Measurements from ENCODE around the gene RAB3GAP2.
"Not testable (repeated sequence)": the region's sequence is repeated elsewhere in the genome, so short reads cannot be mapped to it uniquely, and the experiment has no call there.

Gene RAB3GAP2

DNA sequence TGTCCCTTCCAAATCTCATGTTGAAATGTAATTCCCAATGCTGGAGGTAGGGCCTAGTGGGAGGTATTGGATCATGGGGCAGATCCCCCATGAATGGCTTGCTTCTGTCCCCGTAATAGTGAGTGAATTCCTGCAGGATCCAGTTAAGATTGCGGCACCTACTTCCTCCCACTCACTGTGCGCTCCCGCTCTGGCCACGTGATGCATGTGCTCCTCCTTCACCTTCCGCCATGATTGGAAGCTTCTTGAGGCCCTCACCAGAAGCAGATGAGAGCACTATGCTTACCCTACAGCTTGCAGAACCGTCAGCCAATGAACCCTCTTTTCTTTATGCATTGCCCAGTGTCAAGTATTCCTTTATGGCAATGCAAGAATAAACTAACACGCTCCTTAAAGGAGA lies 14.9 kb upstream of the RAB3GAP2 start:
- no peak for DNase-seq

- no peak for DNase-seq
Measured at GRCh38 chr1:220283625-220284024, 11.4 kb upstream of the RAB3GAP2 start.

DNA sequence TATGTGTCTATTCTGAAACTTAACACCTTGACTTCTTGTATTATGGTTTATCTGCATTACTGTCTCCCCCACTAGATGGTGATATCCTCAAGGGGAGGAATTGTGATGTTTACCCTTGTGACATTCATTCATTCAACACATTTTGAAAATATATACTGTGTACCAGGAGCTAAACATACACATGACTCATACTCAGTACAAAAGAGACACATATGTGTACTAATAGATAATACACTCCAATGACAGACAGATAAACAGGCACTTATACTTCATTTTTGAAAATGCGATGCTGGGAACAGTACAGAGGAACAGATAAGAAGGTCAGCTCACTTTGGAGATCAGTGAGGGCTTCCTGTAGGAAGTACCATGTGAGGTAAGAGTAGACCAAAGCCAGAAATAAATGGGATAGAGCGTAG lies 8.9 kb upstream of the RAB3GAP2 start:
- DNase-seq, result no peak

GRCh38 chr1:220280249-220280648 lies 8.0 kb upstream of the RAB3GAP2 start:
- no peak for DNase-seq

GRCh38 chr1:220278991-220279390 lies 6.7 kb upstream of the RAB3GAP2 start:
- DNase-seq, result no peak

GRCh38 chr1:220275430-220275829 lies 3.2 kb upstream of the RAB3GAP2 start:
- DNase-seq, result no peak

GRCh38 chr1:220274251-220274855 lies 2.1 kb upstream of the RAB3GAP2 start:
- no peak for DNase-seq

- DNase-seq, result no peak
Measured at GRCh38 chr1:220272841-220273090, 513 bp upstream of the RAB3GAP2 start.

GRCh38 chr1:220271706-220272046 lies 577 bp downstream of the RAB3GAP2 start:
- no peak for DNase-seq

DNA sequence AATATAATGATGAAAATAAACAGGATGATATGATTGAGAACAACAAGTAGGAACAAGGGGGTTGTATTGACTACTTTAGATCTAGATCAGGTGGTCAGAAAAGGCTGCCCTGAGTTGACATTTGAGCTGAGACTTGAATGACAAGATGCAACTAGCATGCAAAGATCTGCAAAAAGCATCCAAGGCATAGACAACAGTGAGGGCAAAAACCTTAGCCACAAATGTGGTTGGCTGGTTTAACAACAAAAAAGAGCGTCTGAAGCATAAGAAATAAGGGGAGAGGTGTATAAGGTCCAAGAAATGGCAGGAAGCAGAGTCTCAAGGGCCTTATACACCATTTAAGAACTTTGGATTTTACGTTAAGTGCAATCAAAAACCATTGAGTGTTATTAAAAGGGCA lies 3.2 kb downstream of the RAB3GAP2 start:
- DNase-seq, result no peak

- DNase-seq, result no peak
Measured at GRCh38 chr1:220267630-220268029, 4.6 kb downstream of the RAB3GAP2 start.

- not testable (repeated sequence) for DNase-seq
Measured at GRCh38 chr1:220260228-220260627, 12.0 kb downstream of the RAB3GAP2 start.

DNA sequence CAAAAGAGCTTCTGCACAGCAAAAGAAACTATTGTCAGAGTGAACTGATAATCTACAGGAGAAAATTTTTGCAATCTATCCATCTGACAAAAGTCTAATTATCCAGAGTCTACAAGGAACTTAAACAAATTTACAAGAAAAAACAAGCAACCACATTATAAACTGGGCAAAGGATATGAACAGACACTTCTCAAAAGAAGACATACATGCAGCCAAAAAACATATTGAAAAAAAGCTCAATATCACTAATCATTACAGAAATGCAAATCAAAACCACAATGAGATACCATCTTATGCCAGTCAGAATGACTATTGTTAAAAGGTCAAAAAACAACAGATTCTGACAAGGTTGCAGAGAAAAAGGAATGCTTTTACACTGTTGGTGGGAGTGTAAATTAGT lies 12.5 kb downstream of the RAB3GAP2 start:
- not testable (repeated sequence) for DNase-seq

DNA sequence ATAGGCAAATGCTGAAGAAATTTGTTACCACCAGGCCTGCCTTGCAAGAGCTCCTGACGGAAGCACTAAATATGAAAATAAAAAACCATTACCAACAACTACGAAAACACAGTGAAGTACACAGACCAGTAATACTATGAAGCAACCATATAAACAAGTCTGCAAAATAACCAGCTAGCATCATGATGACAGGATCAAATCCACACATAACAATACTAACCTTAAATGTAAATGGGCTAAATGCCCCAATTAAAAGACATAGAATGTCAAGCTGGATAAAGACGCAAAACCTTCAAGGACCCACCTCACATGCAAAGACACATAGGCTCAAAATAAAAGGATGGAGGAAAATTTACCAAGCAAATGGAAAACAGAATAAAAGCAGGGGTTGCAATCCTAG lies 16.1 kb downstream of the RAB3GAP2 start:
- DNase-seq, result not testable (repeated sequence)

DNA sequence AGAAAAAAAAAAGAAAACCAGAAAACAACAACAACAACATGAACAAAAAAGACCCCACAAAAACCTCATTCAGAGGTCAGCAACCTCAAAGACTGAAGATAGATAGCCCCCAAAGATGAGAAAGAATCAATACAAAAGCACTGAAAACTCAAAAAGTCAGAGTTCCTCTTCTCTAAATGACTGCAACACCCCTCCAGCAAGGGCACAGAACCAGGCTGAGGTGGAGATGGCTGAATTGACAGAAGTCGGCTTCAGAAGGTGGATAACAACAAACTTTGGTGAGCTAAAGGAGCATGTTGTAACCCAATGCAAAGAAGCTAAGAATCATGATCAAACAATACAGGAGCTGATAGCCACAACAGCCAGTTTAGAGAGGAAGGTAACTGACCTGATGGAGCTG lies 17.0 kb downstream of the RAB3GAP2 start:
- DNase-seq, result no peak

GRCh38 chr1:220253290-220253689 lies 19.0 kb downstream of the RAB3GAP2 start:
- not testable (repeated sequence) for DNase-seq

- no peak for DNase-seq
Measured at GRCh38 chr1:220251272-220251671, 21.0 kb downstream of the RAB3GAP2 start.

- DNase-seq, result no peak
Measured at GRCh38 chr1:220250681-220251080, 21.6 kb downstream of the RAB3GAP2 start.

- no peak for DNase-seq
Measured at GRCh38 chr1:220249522-220249921, 22.7 kb downstream of the RAB3GAP2 start.

DNA sequence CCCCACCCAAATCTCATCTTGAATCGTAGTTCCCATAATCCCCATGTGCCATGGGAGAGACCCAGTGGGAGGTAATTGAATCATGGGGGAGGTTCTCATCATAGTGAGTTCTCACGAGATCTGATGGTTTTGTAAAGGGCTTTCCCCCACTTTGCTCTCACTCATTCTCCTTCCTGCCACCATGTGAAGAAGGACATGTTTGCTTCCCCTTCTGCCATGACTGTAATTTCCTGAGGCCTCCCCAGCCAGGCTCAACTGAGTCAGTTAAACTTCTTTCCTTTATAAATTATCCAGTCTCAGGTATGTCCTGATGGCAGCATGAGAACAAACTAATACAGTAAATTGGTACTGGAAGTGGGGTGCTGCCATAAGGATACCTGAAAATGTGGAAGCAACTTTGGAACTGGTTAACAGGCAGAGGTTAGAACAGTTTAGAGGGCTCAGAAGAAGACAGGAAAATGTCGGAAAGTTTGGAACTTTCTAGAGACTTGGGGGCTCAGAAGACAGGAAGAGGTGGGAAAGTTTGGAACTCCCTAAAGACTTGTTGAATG lies 23.5 kb downstream of the RAB3GAP2 start:
- DNase-seq, result not testable (repeated sequence)

DNA sequence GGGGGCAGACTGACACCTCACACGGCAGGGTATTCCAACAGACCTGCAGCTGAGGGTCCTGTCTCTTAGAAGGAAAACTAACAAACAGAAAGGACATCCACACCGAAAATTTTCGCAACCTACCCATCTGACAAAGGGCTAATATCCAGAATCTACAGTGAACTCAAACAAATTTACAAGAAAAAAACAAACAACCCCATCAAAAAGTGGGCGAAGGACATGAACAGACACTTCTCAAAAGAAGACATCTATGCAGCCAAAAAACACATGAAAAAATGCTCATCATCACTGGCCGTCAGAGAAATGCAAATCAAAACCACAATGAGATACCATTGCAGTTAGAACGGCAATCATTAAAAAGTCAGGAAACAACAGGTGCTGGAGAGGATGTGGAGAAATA lies 26.4 kb downstream of the RAB3GAP2 start:
- DNase-seq, result not testable (repeated sequence)

GRCh38 chr1:220243947-220244346 lies 28.3 kb downstream of the RAB3GAP2 start:
- no peak for DNase-seq

DNA sequence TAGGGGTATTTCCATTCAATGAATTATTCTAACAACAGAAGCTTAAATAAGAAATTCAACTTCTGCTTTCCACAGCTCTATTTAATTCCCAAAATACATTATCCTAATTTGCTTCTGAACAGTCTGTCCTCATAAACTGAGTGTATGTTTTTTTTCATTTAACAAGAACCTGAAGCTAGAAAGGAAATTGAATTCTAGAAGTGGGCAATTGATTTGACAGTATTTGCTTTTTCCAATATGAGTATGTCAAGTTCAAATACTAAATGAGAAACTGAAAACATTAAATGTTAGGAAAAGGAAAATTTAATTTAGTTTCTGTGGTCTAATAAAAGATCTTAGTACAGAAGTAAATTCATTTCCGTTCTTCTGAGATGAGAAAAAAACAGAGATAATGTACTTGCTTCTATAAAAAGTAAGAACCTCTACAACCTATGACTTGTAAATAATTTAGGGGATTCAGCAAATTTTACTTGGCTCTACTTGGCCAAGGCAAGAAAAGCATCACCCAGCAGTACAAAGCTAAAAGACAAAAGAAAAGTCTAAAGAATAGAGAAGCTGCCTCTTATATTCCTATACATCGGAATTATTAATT lies 31.1 kb downstream of the RAB3GAP2 start:
- no peak for DNase-seq

GRCh38 chr1:220239966-220240365 lies 32.3 kb downstream of the RAB3GAP2 start:
- DNase-seq, result no peak

DNA sequence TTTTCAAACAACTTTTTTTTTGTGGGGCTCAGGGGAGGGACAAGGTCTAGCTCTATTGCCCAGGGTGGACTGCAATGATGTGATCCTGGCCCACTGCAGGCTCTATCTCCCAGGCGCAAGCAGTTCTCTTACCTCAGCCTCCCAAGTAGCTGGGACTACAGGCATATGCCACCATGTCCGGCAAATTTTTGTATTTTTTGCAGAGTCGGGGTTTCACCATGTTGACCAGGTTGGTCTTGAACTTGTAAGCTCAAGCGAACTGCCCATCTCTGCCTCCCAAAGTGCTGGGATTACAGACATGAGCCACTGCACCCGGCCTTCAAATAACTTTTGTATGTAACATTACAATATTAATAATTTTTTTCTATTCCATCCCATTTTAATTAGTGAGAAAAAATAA lies 33.0 kb downstream of the RAB3GAP2 start:
- DNase-seq, result no peak
